ENCODE results near the gene ARX. TPM values are rescaled to one million over a fixed set of nuclear protein-coding genes. Genes with fewer than 3 reads are reported as not detected.
A peak's percentile ranks its signal among the peaks of the same experiment; 100 is the strongest.

Gene ARX
- total and polyA plus RNA-seq, 2 donors (not counting 3 experiments of a cell fraction or from before 2014, with no cell fraction given): not detected

DNA sequence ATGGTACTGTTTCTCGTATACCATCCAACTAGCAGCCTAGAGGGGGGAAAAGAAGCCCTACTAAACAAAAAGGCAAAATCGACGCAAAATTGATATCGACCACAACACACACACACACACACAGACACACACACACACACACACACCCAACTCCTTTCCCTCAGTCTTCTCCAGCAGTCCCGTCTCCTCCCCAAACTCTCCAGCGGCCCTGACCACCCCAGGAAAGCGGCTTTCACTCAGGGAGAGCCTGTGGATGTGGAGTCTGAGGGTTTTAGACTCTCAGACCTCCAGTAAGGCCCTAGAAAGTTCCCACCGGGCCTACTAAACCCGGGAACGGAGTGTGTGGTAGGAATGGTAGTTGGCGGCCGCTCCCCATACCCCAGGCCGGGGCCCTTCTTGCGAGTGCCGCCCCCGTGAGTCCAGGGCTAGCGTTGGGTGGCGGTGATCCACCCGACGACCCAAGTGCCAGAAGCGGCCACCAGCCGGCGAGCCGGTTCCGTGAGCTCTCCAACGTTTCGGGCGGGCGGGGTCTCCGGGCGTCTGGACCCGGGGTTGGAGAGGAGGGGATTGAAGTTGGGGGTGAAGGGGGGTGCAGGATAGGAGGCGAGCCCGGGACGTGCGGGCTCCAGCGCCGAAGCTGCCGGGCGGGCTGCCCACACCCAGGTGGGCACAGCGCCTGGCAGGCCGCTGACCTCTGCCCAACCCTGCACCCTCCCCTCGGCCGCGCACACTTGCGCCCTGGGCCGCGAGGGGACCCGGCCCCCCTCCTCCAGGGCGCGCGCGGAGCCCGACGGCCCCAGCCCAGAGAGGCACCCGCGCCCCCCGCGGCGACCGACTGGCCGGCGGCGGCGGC lies 13.7 kb downstream of the ARX start:
- Histone ChIP-seq H3K27me3 (ENCODE audit: control insufficient read depth in 2 of 2, insufficient read depth in 2 of 2, low read length in 2 of 2) (peaks cover 30 to 54% of the 10 kb centered on the region in 2 experiments), H3K4me2 (ENCODE audit: insufficient read depth, low read length) (no peak overlapping the region), H3K27ac (ENCODE audit: insufficient read depth, low read depth, low read length) (no peak overlapping the region), H3K9me1 (replicated peaks; ENCODE audit: control insufficient read depth, extremely low read depth, insufficient read depth, low read length) (no peaks in the 10 kb centered on the region), H3K4me3 (replicated peaks in 1 of 3; ENCODE audit: insufficient read depth in 1 of 3, low read depth in 1 of 3, low read length in 3 of 3) (no peak overlapping the region), H3K79me2 (ENCODE audit: control insufficient read depth, insufficient read depth, low read length) (no peaks in the 10 kb centered on the region), H3K9me3 (replicated peaks; ENCODE audit: control insufficient read depth, insufficient read depth, low read length) (no peaks in the 10 kb centered on the region), H3K36me3 (ENCODE audit: control insufficient read depth in 2 of 2, extremely low read depth in 1 of 2, insufficient read depth in 2 of 2, low read length in 2 of 2) (no peaks in the 10 kb centered on the region), H2AFZ (ENCODE audit: low read depth, low read length) (no peak overlapping the region), H3K4me1 (ENCODE audit: control insufficient read depth, extremely low read depth, insufficient read depth, low read length) (peaks cover 5% of the 10 kb centered on the region), H3K9ac (replicated peaks; ENCODE audit: extremely low read depth, insufficient read depth, low read length) (no peak overlapping the region), H4K20me1 (replicated peaks; ENCODE audit: control insufficient read depth, extremely low read depth, insufficient read depth, low read length) (no peaks in the 10 kb centered on the region)
- ChIA-PET CTCF (interaction anchor here (1.1 kb wide), 1 partner anchor 163 kb away, joined by 4 read pairs; no protein-coding TSS in a partner anchor), POLR2A (no interaction called here)
- no TSS peak for BruUV-seq (replicated peaks)
- FAIRE-seq: no peak
- dilution Hi-C loops (cut with MboI; ENCODE audit: extremely low pct_ligation_motif_present, low sequenced_read_pairs): no loop called here
- no peak for DNase-seq (ENCODE audit: low read depth, low spot score)
- TF ChIP-seq, protein P1, sequence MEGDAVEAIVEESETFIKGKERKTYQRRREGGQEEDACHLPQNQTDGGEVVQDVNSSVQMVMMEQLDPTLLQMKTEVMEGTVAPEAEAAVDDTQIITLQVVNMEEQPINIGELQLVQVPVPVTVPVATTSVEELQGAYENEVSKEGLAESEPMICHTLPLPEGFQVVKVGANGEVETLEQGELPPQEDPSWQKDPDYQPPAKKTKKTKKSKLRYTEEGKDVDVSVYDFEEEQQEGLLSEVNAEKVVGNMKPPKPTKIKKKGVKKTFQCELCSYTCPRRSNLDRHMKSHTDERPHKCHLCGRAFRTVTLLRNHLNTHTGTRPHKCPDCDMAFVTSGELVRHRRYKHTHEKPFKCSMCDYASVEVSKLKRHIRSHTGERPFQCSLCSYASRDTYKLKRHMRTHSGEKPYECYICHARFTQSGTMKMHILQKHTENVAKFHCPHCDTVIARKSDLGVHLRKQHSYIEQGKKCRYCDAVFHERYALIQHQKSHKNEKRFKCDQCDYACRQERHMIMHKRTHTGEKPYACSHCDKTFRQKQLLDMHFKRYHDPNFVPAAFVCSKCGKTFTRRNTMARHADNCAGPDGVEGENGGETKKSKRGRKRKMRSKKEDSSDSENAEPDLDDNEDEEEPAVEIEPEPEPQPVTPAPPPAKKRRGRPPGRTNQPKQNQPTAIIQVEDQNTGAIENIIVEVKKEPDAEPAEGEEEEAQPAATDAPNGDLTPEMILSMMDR (IDR thresholded peaks at IDR 0.05; ENCODE audit: extremely low read depth in 1 of 2, insufficient read depth in 1 of 2, low read depth in 1 of 2, low read length in 2 of 2): no peak
- TF ChIP-seq POLR2AphosphoS5 (IDR thresholded peaks at IDR 0.05; ENCODE audit: insufficient read depth, low read depth, low read length): no peak
- TF ChIP-seq EZH2 (IDR thresholded peaks at IDR 0.05; ENCODE audit: borderline replicate concordance, low read depth, low read length, severe bottlenecking): peak; percentile 52
- no peak for TF ChIP-seq GATA2 (IDR thresholded peaks at IDR 0.05; ENCODE audit: insufficient read depth, insufficient read length, low read depth, low read length)
- no peak for TF ChIP-seq JUN (IDR thresholded peaks at IDR 0.05; ENCODE audit: borderline replicate concordance, insufficient read depth, insufficient read length, low read depth)
- intact Hi-C loops (cut with micrococcal nuclease): no loop called here
